T-helper 2 cell (primary cell): ENCODE results near the gene FAM174C.

Experiments used
- DNase-seq, 5 experiments: peaks; one replicate each; pipeline versions ENCODE4 v3.0.0 to v3.0.0-alpha.2; 2012 to 2022

The FAM174C gene

GRCh38 chr19:1262623-1263123 is 12.7 kb upstream of the FAM174C start:
- no peak for DNase-seq

DNA sequence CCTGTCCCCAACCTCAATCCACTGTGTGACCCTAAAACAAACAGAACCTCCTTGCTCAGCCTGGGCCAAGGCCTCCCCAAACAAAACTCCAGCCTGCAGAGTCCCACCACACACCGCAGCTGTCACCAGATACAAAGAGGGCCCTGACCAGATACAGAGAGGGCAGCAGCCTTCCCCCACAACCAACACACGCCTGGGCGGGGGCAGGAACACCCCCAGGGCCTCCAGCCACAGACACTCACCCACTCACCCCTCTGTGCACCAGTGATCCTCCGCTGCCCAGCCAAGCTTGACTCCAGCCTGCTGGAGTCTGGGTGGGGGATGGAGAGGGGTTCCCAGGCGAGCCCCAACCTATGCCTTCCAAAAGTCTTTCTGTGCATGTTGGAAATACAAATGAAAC is 12.1 kb upstream of the FAM174C start:
- DNase-seq = no peak

DNA sequence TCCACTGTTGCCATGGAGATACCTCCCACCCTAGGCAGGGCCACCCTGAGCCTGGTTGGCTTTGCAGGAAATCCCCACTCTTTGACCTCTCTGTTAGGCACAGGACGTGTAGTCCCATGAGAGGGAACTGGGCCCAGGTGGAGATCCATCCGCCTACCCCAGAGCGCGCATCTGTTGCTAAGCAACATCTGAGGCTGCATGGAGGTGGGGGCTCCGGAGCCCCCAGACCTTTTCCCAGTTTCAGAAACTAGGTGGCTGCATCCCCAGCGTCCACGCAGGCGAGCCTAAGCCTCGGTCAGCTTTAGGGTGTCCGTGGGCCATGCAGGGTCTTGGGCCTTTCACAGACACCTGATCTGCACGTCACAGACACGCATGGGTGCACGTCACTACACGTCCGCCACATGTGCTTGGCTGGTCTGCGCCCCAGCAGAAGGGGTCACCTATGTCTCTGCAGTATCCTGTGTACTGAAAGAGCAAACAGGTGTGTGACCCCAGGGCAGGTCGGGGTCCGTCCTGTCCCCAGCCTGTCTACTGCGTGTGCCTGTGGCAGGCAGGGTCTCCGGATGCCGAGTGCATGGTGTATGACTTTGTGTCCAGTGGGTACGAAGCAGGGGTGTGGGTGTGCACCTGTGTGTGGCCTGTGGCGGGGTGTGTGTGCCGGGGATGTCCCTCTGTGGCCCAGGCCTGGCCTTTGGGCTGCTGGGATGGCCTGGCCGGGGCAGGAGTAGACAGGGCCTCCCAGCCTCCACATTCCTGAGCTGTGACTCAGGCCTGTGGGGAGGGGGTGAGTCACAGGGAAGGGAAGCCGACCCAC is 10.3 kb upstream of the FAM174C start:
- DNase-seq = no peak

DNA sequence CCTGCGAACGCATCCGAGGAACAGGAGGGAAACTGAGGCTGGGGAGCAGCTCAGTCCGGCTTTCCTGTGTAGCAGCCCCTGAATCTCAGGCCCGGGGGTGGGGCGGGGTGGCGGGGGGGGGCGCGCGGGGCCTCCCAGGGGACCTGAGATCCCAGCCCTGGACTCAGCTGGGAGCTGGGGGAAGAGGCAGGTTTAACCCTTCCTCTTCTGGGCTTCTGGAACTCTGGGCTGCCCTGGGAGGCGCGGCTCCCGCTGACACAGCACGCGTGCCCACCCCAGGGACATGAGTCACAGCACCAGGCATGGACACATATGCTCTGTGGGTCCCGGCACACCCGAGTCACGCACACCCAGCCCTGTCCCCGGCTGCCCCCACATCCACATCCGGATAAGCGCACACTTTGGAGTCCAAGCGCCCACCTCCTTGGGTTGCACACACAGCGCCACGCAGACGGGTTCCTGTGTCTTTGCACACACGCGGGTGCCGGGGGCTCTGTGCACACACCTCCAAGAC is 9.7 kb upstream of the FAM174C start:
- DNase-seq = peak in 2 of 5 experiments; percentile 38 to 58

DNA sequence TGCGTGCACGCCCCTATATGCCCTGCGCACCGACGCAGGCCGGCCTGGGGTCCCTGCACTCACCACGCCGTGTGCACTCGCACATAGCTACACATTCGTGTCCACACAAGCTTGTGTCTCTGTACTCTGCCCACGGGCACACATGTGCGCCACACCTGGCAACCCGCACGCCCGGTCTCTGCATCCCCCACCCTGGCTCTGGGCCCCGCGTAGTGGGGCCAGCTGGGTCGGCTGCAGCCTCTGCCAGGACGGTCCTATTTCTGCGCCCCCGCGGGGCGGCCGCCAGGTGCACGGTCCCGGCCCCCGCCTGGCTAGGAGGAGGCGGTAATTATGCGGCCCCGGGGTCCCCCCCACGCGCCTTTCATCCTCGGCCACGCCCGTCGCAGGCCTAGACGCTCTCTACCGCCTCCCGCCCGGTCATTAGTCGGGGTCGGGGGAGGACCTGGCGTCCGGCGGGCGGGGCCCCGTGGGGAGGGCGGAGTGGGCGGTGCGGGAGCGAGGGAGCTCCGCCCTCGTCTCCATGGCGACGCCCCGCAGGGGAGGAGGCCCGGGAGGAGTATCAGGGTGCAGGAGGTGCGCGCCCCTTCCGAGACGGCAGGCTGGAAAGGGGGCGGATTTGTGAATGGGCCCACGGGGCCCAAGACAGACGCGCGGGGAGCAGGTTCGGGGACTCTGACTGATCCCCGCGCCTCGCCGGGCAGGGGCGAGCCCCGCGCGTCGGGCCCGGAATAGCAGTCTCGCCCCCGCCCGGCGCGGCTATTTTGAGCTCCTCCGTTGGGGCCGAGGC is 9.0 kb upstream of the FAM174C start:
- peak; percentile 61 to 88 (median 79) for DNase-seq

GRCh38 chr19:1266916-1267476 is 8.3 kb upstream of the FAM174C start:
- peak in 4 of 5 experiments; percentile 54 to 60 (median 57) for DNase-seq

DNA sequence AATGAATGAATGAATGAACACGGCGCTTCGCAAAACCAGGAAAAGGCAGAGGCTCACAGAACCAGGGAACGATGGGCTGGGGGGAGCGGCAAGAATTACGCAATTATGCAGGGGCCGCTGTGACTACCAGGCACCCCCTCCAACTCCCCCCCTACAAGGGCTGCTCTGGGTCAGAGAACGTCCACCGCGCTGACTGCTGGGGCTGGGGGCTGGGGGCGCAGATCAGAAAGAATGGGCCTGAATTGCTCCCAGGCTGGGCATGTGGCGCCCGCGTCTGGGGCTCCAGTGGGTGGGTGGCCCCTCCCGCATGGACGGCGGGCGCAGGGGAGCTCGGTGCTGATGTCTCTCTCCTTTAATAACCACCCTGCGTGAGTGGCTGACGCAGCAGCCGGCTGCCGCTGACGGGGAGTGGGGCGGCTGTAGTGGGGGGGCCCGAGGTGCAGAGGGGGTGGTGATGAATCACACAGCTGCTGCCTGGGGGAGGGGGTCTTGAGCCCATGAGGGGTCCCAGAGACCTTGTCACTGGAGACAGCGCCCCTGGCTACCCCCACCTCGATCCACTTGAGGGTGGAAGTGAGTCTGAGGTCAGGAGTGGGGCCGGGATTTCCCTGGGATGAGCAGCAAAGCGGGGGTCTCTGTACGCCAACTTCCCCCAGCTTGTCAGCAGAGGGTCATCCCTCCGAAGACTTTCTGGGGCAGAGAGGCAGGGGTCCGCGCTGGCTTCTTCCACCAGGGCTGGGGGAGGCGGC is 7.7 kb upstream of the FAM174C start:
- no peak for DNase-seq

DNA sequence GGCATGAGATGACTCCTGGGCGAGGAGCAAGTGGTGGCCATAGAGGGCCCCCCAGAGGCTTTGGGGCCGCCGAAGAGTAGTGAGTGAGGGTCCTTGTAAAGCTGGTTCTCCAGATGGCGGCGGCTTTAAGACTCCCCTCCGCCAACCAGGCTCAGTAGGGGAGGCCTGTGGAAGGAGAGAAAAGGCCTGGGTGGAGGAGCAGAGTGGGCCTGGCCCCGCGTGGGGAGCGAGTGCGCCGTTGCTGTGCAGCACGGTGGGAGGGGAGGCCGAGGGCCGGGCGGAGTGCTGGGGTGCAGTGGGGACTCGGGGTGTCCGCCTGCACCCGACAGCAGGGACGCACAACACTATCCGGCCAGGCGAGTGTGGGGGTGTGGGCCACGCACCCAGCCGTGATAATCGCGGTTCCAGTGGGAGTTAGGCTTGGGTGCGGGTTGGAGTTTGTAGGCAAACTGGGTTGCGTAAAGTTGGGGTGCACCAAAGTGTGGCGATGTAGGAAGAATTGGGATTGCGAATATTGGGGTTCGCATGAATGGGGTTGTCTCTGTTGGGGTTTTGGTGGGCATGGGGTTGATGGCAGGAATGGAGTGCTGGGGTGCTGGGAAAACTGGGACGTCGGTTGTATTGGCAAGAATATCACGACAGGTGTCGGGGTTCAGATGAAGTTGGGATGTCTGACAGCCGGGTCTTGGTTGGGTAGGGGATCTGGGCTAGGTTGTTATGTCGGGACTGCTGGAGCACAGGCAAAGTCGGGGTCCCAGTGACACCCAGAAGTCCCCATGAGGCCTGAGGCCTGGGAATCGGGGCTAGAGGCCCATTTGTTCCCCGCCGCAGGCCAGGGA is 6.9 kb upstream of the FAM174C start:
- no peak for DNase-seq

DNA sequence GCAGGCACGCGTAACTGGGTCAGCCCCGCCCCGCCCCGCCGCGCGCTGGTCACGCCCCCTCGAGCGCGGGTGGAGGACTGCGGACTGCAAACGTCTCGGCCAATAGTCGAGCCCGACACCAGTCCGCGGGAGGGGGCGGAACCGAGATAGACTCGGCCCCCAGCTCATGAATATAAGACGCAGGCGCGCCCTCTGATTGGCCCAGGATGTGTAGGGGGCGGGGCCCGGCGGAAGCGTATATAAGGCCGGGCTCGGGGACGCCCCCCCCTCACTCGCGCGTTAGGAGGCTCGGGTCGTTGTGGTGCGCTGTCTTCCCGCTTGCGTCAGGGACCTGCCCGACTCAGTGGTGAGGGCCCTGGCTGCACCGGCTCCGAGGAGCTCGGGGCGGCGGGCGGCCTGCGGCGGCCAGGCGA is 6.3 kb upstream of the FAM174C start, which contains the start of gene CIRBP:
CIRBP (plus strand) TSS at position 268 of the 413 bp plus-strand sequence. CDS start 1,602 bp downstream, outside the sequence.
- peak; percentile 98 to 99 (median 99) for DNase-seq

GRCh38 chr19:1269478-1270212 is 5.7 kb upstream of the FAM174C start:
- peak; percentile 77 to 91 (median 79) for DNase-seq

DNA sequence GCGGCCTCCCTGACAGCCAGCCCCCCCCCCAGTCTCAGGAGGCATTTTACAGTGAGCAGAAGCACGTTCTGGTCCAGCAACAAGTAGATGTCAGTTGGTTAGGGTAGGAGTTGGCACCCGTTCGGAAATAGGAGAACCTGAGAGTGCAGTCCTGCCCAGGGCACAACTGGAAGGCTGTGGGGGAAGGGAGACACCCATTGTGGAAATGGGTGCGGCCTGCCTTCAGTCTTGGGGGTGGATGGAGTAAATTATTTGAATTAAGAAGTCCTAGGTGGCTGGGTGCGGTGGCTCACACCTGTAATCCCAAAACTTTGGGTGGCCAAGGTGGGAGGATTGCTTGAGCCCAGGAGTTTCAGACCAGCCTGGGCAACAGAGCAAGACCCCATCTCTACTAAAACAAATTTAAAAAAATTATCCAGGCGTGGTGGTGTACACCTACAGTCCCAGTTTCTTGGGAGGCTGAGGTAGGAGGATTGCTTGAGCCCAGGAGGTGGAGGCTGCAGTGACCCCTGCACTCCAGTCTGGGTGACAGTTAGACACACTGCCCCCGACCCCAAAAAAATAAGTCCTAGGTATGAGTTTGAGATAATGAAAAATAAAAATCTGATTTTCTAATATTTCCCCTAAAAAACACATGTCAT is 5.0 kb upstream of the FAM174C start:
- peak in 1 of 5 experiments; percentile 39 for DNase-seq

GRCh38 chr19:1270854-1271527 is 4.3 kb upstream of the FAM174C start:
- DNase-seq = no peak

GRCh38 chr19:1271528-1272422 is 3.6 kb upstream of the FAM174C start:
- DNase-seq = no peak

- no peak for DNase-seq
These were observed 2.7 kb upstream of the FAM174C start for GRCh38 chr19:1272423-1273262.

GRCh38 chr19:1273263-1274041 is 1.9 kb upstream of the FAM174C start:
- DNase-seq = no peak

DNA sequence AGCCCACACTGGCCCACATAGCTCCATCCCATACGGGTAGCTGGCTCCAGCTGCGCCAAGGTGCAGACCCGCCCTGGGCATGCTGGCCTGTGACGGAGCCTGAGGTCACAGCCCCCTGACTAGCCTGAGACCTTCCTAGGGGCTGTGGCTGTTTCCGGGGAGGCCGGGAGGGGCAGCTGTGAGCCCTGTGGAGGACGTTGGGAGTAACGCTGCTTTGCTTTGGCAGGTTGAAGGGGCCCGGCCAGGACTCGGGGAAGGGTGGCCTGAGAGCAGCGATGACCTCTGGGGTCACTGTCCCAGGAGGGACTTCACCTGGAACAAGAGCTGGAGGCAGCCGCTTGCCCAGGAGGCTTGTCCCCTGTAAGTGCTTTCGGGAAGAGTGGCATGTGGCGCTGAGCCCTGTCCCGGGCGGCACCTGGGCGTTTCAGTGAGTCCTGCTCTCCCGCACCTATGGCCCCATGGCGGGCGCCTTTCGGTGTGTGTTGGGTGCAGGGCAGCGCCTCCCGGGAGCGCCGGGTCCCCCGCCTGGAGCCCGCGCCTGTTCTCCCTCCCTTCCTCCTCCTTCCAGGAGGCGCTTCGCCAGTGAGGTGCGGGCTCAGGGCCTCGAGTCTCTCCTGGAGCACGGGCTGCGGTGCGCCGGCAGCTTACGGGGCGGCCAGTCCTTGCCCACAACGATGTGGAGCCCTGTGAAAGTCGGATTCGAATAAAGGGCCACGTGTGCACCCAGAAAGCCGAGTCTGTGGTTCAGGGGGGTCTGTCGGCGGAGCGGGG is 1.1 kb upstream of the FAM174C start:
- no peak for DNase-seq
